NOMO-1 treated with dmso at 0.1 percent for 144 hours (cell line): Measurements from ENCODE around the gene HRG.

Experiments
- DNase-seq: peaks from one replicate; lab custom pipeline; 2025; ENCODE audit not compliant: unreplicated experiment; lab: John Stamatoyannopoulos, UW

HRG gene

GRCh38 chr3:186722457-186722856 lies 56.6 kb downstream of the HRG start:
- DNase-seq, result no peak

- DNase-seq, result no peak
Measured at GRCh38 chr3:186724911-186725310, 59.1 kb downstream of the HRG start.
